B cell (primary cell): Measurements from ENCODE around the gene ARHGAP26. TPM values are rescaled to one million over a fixed set of nuclear protein-coding genes. Genes with fewer than 3 reads are reported as not detected.

Experiments used
- ATAC-seq: fragments of 200-7000 bp; cut with Tn5 transposase; one replicate; pipeline ENCODE4 v1.10.0; 2021; ENCODE audit warnings: low read depth, mild to moderate bottlenecking, moderate number of reproducible peaks, moderate library complexity
- CTCF ChIA-PET: fragments of 350-600 bp; sonication (Branson Sonifier 250); formaldehyde crosslinking; loops from one replicate; lab custom pipeline; 2021; ENCODE audit warnings: antibody characterized with exemption, inconsistent platforms; lab: Charles Lee
- POLR2A ChIA-PET: fragments of 350-600 bp; sonication (Branson Sonifier 250); formaldehyde crosslinking; loops from one replicate; lab custom pipeline; 2021; ENCODE audit warnings: antibody characterized with exemption; lab: Charles Lee
- DNase-seq: peaks from one replicate; pipeline ENCODE4 v3.0.0; 2013
- H2AFZ ChIP-seq: 2 replicates; pipeline ENCODE4 v1.6.1; 2012; ENCODE audit warnings: mild to moderate bottlenecking, low read depth, low read length; ENCODE audit not compliant: insufficient read depth, poor library complexity, severe bottlenecking
- H3K27ac ChIP-seq, 2 donors: 1 replicate in 1 of 2; 2 replicates in 1 of 2; pipeline ENCODE4 v1.5.1; 2012 to 2013; ENCODE audit warnings: low read length in 2 of 2, mild to moderate bottlenecking in 2 of 2, moderate library complexity in 1 of 2
- H3K27me3 ChIP-seq, 4 experiments: fragments of 200-600 bp in 1 of 4; sonication (generic) in 1 of 4; replicated peaks in 1 of 4; 1 replicate in 2 of 4; 2 replicates in 2 of 4; pipeline versions ENCODE4 v1.6.1 to v1.7.0; 2013 to 2016; ENCODE audit warnings: low read length in 3 of 4, mild to moderate bottlenecking in 2 of 4, mixed read lengths in 1 of 4, moderate library complexity in 1 of 4; ENCODE audit not compliant: insufficient read depth in 4 of 4, control insufficient read depth in 3 of 4; ENCODE audit errors: control extremely low read depth in 1 of 4
- H3K36me3 ChIP-seq, 2 experiments: replicated peaks in 1 of 2; 1 replicate in 1 of 2; 2 replicates in 1 of 2; pipeline versions ENCODE4 v1.6.1 to v1.7.1; 2013; ENCODE audit warnings: low read length in 1 of 2; ENCODE audit not compliant: insufficient read depth in 2 of 2, control insufficient read depth in 1 of 2; ENCODE audit errors: control extremely low read depth in 1 of 2, extremely low read depth in 1 of 2
- H3K4me1 ChIP-seq, 2 donors: fragments of 200-600 bp in 1 of 2; sonication (generic) in 1 of 2; 1 replicate in 1 of 2; 2 replicates in 1 of 2; pipeline versions ENCODE4 v1.5.1 to v1.6.1; 2013 to 2017; ENCODE audit warnings: low read length in 2 of 2; ENCODE audit not compliant: control insufficient read depth in 2 of 2, insufficient read depth in 2 of 2
- H3K4me2 ChIP-seq: replicated peaks from 2 replicates; pipeline ENCODE3; 2012; ENCODE audit warnings: mild to moderate bottlenecking, low read depth, low read length; ENCODE audit not compliant: poor library complexity, severe bottlenecking
- H3K4me3 ChIP-seq, 5 experiments: fragments of 200-600 bp in 1 of 5; sonication (generic) in 1 of 5; 1 replicate in 3 of 5; 2 replicates in 2 of 5; pipeline versions ENCODE4 v1.5.1 to v1.7.0; 2011 to 2016; ENCODE audit warnings: low read length in 4 of 5, mild to moderate bottlenecking in 4 of 5, low read depth in 2 of 5, control low read depth in 1 of 5, moderate library complexity in 1 of 5; ENCODE audit not compliant: insufficient read depth in 1 of 5; ENCODE audit errors: control extremely low read depth in 1 of 5, extremely low read depth in 1 of 5
- H3K79me2 ChIP-seq: fragments of 200-600 bp; sonication (generic); one replicate; pipeline ENCODE4 v1.6.0; 2016; ENCODE audit warnings: low read length; ENCODE audit not compliant: control insufficient read depth, insufficient read depth
- H3K9ac ChIP-seq: fragments of 200-600 bp; sonication (generic); 2 replicates; pipeline ENCODE4 v1.6.1; 2017; ENCODE audit warnings: mild to moderate bottlenecking, low read length, moderate library complexity
- H3K9me3 ChIP-seq, 3 donors: one replicate each; pipeline versions ENCODE4 v1.6.1 to v1.7.1; 2013; ENCODE audit warnings: low read length in 2 of 3; ENCODE audit not compliant: control insufficient read depth in 2 of 3, insufficient read depth in 1 of 3; ENCODE audit errors: control extremely low read depth in 1 of 3
- H4K20me1 ChIP-seq: 2 replicates; pipeline ENCODE4 v1.6.0; 2012; ENCODE audit warnings: mild to moderate bottlenecking, low read length; ENCODE audit not compliant: insufficient read depth, control insufficient read depth, poor library complexity, severe bottlenecking
- H3K27ac Mint-ChIP-seq: one replicate; pipeline ENCODE4 v1.8.0; 2021; ENCODE audit warnings: mixed read lengths
- H3K27me3 Mint-ChIP-seq: one replicate; pipeline ENCODE4 v1.8.0; 2021; ENCODE audit warnings: mixed read lengths
- H3K4me1 Mint-ChIP-seq: one replicate; pipeline ENCODE4 v1.8.0; 2021; ENCODE audit warnings: mixed read lengths
- H3K4me3 Mint-ChIP-seq: one replicate; pipeline ENCODE4 v1.8.0; 2021; ENCODE audit warnings: mixed read lengths
- H3K9me3 Mint-ChIP-seq: one replicate; pipeline ENCODE4 v1.8.0; 2022; ENCODE audit warnings: mixed read lengths; ENCODE audit not compliant: insufficient read depth
- CTCF ChIP-seq: fragments of 200-600 bp; IDR thresholded peaks from one replicate; pipeline ENCODE4 v1.8.0; 2022; ENCODE audit warnings: antibody characterized with exemption, mild to moderate bottlenecking
- EZH2 ChIP-seq: IDR thresholded peaks from 2 replicates; pipeline ENCODE4 v1.6.1; 2012; ENCODE audit warnings: borderline replicate concordance, low read depth, mild to moderate bottlenecking, moderate library complexity, low read length; ENCODE audit not compliant: insufficient read depth, poor library complexity, severe bottlenecking
- WGBS: methylation state at CpG from one replicate; pipeline ENCODE4 v1.1.5; 2013; ENCODE audit warnings: missing lambda C conversion rate; ENCODE audit not compliant: insufficient coverage; 5-methylcytosine and 5-hydroxymethylcytosine counted together
- intact Hi-C: fragments of 100-400 bp; cut with micrococcal nuclease; formaldehyde crosslinking; loops from one replicate; pipeline ENCODE4 v1.10.0; 2022
- polyA plus RNA-seq: library from polyadenylated mRNA; depleted of rRNA; stranded (reverse); fragments of >200 nt; gene quantifications from 2 replicates; pipeline ENCODE4 v1.2.3, GENCODE V29; 2012
- total RNA-seq, 2 donors: library from RNA; stranded (reverse); fragments of 120-200 nt in 1 of 2; gene quantifications; 1 replicate in 1 of 2; 2 replicates in 1 of 2; pipeline versions ENCODE4 v1.2.3 to v1.2.4, GENCODE V29; 2013 to 2022

The ARHGAP26 gene
- total and polyA plus RNA-seq, 2 donors (not counting 1 experiment from before 2014, with no cell fraction given) = 1.8 to 22.5 TPM

- no peaks in the 10 kb centered on the region for H3K27me3 Mint-ChIP-seq
- CTCF ChIA-PET = no interaction called here
- H3K4me1 Mint-ChIP-seq = peaks cover 19% of the 10 kb centered on the region
- intact Hi-C loops = no loop called here
- POLR2A ChIA-PET = no interaction called here
- no peak for DNase-seq
- H3K4me3 ChIP-seq = no peak overlapping the region
- no peak overlapping the region for H3K4me3 Mint-ChIP-seq
- no peaks in the 10 kb centered on the region for H3K79me2 ChIP-seq
- H2AFZ ChIP-seq = no peak overlapping the region
- no peaks in the 10 kb centered on the region for H3K36me3 ChIP-seq
- no peak overlapping the region for H3K9ac ChIP-seq
- ATAC-seq = no peak
- WGBS = 88% methylated on average over 4 of the region's 6 CpGs
- H3K4me2 ChIP-seq = no peak overlapping the region
- no peak overlapping the region for H3K27ac Mint-ChIP-seq
- H3K27me3 ChIP-seq = no peaks in the 10 kb centered on the region
- TF ChIP-seq EZH2 = no peak
- no peaks in the 10 kb centered on the region for H3K9me3 Mint-ChIP-seq
- H3K4me1 ChIP-seq = peaks cover 15 to 16% of the 10 kb centered on the region in 2 donors
- H3K27ac ChIP-seq = no peak overlapping the region
- no peaks in the 10 kb centered on the region for H3K9me3 ChIP-seq
- no peaks in the 10 kb centered on the region for H4K20me1 ChIP-seq
These were observed 460.5 kb downstream of the ARHGAP26 start for GRCh38 chr5:143230676-143230996.

GRCh38 chr5:143231416-143231815 is 461.2 kb downstream of the ARHGAP26 start:
- Histone ChIP-seq H3K4me3 (no peak overlapping the region), H4K20me1 (no peaks in the 10 kb centered on the region), H3K27ac (no peak overlapping the region), H2AFZ (no peak overlapping the region), H3K4me2 (no peak overlapping the region), H3K36me3 (no peaks in the 10 kb centered on the region), H3K4me1 (peaks cover 15 to 16% of the 10 kb centered on the region in 2 donors), H3K79me2 (no peaks in the 10 kb centered on the region), H3K27me3 (no peaks in the 10 kb centered on the region), H3K9me3 (no peaks in the 10 kb centered on the region), H3K9ac (no peak overlapping the region)
- Mint-ChIP-seq H3K9me3 (no peaks in the 10 kb centered on the region), H3K4me3 (no peak overlapping the region), H3K27ac (no peak overlapping the region), H3K27me3 (no peaks in the 10 kb centered on the region), H3K4me1 (peaks cover 19% of the 10 kb centered on the region)
- CTCF ChIA-PET = no interaction called here
- intact Hi-C loops = no loop called here
- TF ChIP-seq EZH2 (no peak), CTCF (no peak)
- no peak for ATAC-seq
- POLR2A ChIA-PET = no interaction called here
- no peak for DNase-seq
- WGBS = 83% methylated on average over 1 of the region's 3 CpGs
